Naive thymus-derived CD4-positive, alpha-beta T cell (primary cell): ENCODE data around the gene TDP2. TPM values are rescaled to one million over a fixed set of nuclear protein-coding genes. Genes with fewer than 3 reads are reported as not detected.
"Not testable (repeated sequence)": the region's sequence is repeated elsewhere in the genome, so short reads cannot be mapped to it uniquely, and the experiment has no call there.

Experiments used
- ATAC-seq: fragments of 150-1000 bp; cut with Tn5 transposase; 2 replicates; pipeline ENCODE4 v1.10.0; 2021; ENCODE audit warnings: mild to moderate bottlenecking, moderate library complexity
- CTCF ChIA-PET: fragments of 350-600 bp; sonication (Branson Sonifier 250); formaldehyde crosslinking; loops from one replicate; lab custom pipeline; 2021; ENCODE audit warnings: antibody characterized with exemption; lab: Charles Lee
- POLR2A ChIA-PET: fragments of 350-600 bp; sonication (Branson Sonifier 250); formaldehyde crosslinking; loops from one replicate; lab custom pipeline; 2021; ENCODE audit warnings: antibody characterized with exemption, inconsistent platforms; lab: Charles Lee
- DNase-seq, 9 donors: peaks; one replicate each; pipeline versions ENCODE4 v3.0.0 to v3.0.0-alpha.2; 2020 to 2022; ENCODE audit warnings: mixed read lengths in 1 of 9
- H3K27ac ChIP-seq: one replicate; pipeline ENCODE4 v1.7.0; 2013; ENCODE audit warnings: mild to moderate bottlenecking, low read depth, low read length, moderate library complexity
- H3K27me3 ChIP-seq, 2 donors: one replicate each; pipeline ENCODE4 v1.7.0; 2013; ENCODE audit warnings: low read length in 2 of 2, mild to moderate bottlenecking in 2 of 2, moderate library complexity in 2 of 2; ENCODE audit not compliant: control insufficient read depth in 2 of 2, insufficient read depth in 2 of 2
- H3K36me3 ChIP-seq, 3 experiments: 1 replicate in 2 of 3; 2 replicates in 1 of 3; pipeline ENCODE4 v1.7.0; 2013; ENCODE audit warnings: low read length in 3 of 3, mild to moderate bottlenecking in 3 of 3, moderate library complexity in 1 of 3; ENCODE audit not compliant: insufficient read depth in 3 of 3, control insufficient read depth in 2 of 3
- H3K4me1 ChIP-seq, 2 donors: one replicate each; pipeline ENCODE4 v1.7.0; 2013; ENCODE audit warnings: low read length in 2 of 2, mild to moderate bottlenecking in 2 of 2, moderate library complexity in 1 of 2; ENCODE audit not compliant: control insufficient read depth in 2 of 2, insufficient read depth in 2 of 2
- H3K4me3 ChIP-seq: 2 replicates; pipeline ENCODE4 v1.7.0; 2013; ENCODE audit warnings: mild to moderate bottlenecking, low read length
- H3K9me3 ChIP-seq, 3 experiments: 1 replicate in 2 of 3; 2 replicates in 1 of 3; pipeline ENCODE4 v1.7.0; 2013; ENCODE audit warnings: low read length in 3 of 3; ENCODE audit not compliant: control insufficient read depth in 2 of 3
- H3K27ac Mint-ChIP-seq, 9 donors: one replicate each; pipeline ENCODE4 v1.8.0; 2020 to 2022; ENCODE audit warnings: mixed read lengths in 9 of 9, mild to moderate bottlenecking in 8 of 9, moderate library complexity in 5 of 9, inconsistent platforms in 2 of 9
- H3K27me3 Mint-ChIP-seq, 5 donors: one replicate each; pipeline ENCODE4 v1.8.0; 2021 to 2022; ENCODE audit warnings: mixed read lengths in 5 of 5, mild to moderate bottlenecking in 1 of 5
- H3K36me3 Mint-ChIP-seq, 5 donors: one replicate each; pipeline ENCODE4 v1.8.0; 2020 to 2022; ENCODE audit warnings: mixed read lengths in 5 of 5, mild to moderate bottlenecking in 3 of 5, inconsistent platforms in 1 of 5
- H3K4me1 Mint-ChIP-seq, 7 donors: one replicate each; pipeline ENCODE4 v1.8.0; 2020 to 2022; ENCODE audit warnings: mixed read lengths in 7 of 7, mild to moderate bottlenecking in 3 of 7, inconsistent platforms in 1 of 7
- H3K4me3 Mint-ChIP-seq, 10 donors: one replicate each; pipeline ENCODE4 v1.8.0; 2020 to 2022; ENCODE audit warnings: mild to moderate bottlenecking in 10 of 10, mixed read lengths in 10 of 10, moderate library complexity in 6 of 10, inconsistent platforms in 2 of 10
- H3K9me3 Mint-ChIP-seq, 11 donors: one replicate each; pipeline ENCODE4 v1.8.0; 2020 to 2022; ENCODE audit warnings: mixed read lengths in 11 of 11, mild to moderate bottlenecking in 4 of 11, inconsistent platforms in 1 of 11, moderate library complexity in 1 of 11
- intact Hi-C, 2 donors: fragments of 100-400 bp; cut with micrococcal nuclease; formaldehyde crosslinking; loops; one replicate each; pipeline ENCODE4 v1.15.1; 2023
- polyA plus RNA-seq, 2 donors: library from polyadenylated mRNA; unstranded; fragments of 300-500 nt; fragmentation: Illumina TruSeq; gene quantifications; one replicate each; pipeline ENCODE4 v1.2.3, GENCODE V29; 2021
- total RNA-seq, 6 experiments: library from RNA in 5 of 6; stranded (reverse) in 5 of 6; gene quantifications; 1 replicate in 5 of 6; 2 replicates in 1 of 6; pipeline ENCODE4 v1.2.3 and lab custom pipeline; 2021 to 2026

TDP2 gene
- total and polyA plus RNA-seq, 7 experiments from 2014 or later = 36.8 to 69.7 (median 48.2) TPM

GRCh38 chr6:24646771-24647170 is 19.9 kb downstream of the TDP2 start:
- Histone ChIP-seq H3K27me3 (peaks cover 0 to 5% of the 10 kb centered on the region in 2 donors), H3K4me1 (peaks cover 0 to 12% of the 10 kb centered on the region in 2 donors), H3K36me3 (peaks cover 0 to 15% (median 6%) of the 10 kb centered on the region in 3 experiments), H3K27ac (peak overlapping the region; percentile 16), H3K4me3 (no peak overlapping the region), H3K9me3 (no peaks in the 10 kb centered on the region)
- H3K36me3 Mint-ChIP-seq = peaks cover 0 to 1% (median under 1%) of the 10 kb centered on the region in 5 donors
- DNase-seq (no peak), ATAC-seq (no peak)
- POLR2A ChIA-PET = interaction anchor here (2.7 kb wide), 1 partner anchor 20 kb away, joined by 14 read pairs; the partner anchor contains the start of genes ACOT13 and TDP2
- H3K27me3 Mint-ChIP-seq = peaks cover 1 to 27% (median 21%) of the 10 kb centered on the region in 5 donors
- peaks cover 6 to 23% (median 12%) of the 10 kb centered on the region in 7 donors for H3K4me1 Mint-ChIP-seq
- peak overlapping the region; percentile 82 to 98 (median 88) for H3K4me3 Mint-ChIP-seq
- peaks cover 0 to 4% (median 0%) of the 10 kb centered on the region in 11 donors for H3K9me3 Mint-ChIP-seq
- peak overlapping the region in 6 of 9 donors; percentile 31 to 94 (median 70) for H3K27ac Mint-ChIP-seq
- CTCF ChIA-PET = interaction anchor here (0.6 kb wide), 1 partner anchor 15 kb away, joined by 4 read pairs; no protein-coding TSS in a partner anchor
- intact Hi-C loops = loop anchor here (1.0 to 5.0 kb wide), 5 partner anchors 20 to 149 kb away; partner anchors contain the start of gene TDP2 (in 2 of the 2)

GRCh38 chr6:24644377-24644776 is 22.3 kb downstream of the TDP2 start:
- Histone ChIP-seq H3K27ac (no peak overlapping the region), H3K4me1 (peaks cover 0 to 12% of the 10 kb centered on the region in 2 donors), H3K4me3 (no peak overlapping the region), H3K27me3 (peaks cover 0 to 5% of the 10 kb centered on the region in 2 donors), H3K9me3 (no peaks in the 10 kb centered on the region), H3K36me3 (no peaks in the 10 kb centered on the region)
- intact Hi-C loops = no loop called here
- Mint-ChIP-seq H3K36me3 (peaks cover 0 to 1% (median 0%) of the 10 kb centered on the region in 5 donors), H3K4me1 (peaks cover 6 to 23% (median 12%) of the 10 kb centered on the region in 7 donors), H3K9me3 (peaks cover 0 to 4% (median 0%) of the 10 kb centered on the region in 11 donors), H3K27me3 (peaks cover 12 to 41% (median 36%) of the 10 kb centered on the region in 5 donors), H3K4me3 (no peak overlapping the region), H3K27ac (no peak overlapping the region)
- ATAC-seq (no peak), DNase-seq (no peak)
- ChIA-PET CTCF (no interaction called here), POLR2A (no interaction called here)

DNA sequence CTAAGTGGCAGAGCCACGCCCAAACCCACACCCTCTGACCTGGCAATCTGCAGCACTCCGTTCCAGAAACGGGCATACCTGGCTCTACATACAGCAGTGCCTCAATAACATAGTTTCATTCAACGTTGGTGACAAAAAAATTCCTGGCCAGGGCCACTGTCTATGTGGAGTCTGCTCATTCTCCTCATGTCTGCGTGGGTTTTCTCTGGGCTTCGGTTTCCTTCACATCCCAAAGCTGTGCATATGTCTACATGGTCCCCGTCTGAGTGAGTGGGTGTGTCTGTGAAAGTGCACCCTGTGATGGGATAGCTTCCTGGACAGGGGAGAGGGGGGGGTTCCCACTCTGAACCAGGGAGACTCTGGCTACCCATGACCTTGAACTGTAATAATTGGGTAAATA is 22.8 kb downstream of the TDP2 start:
- no peaks in the 10 kb centered on the region for H3K36me3 ChIP-seq
- H3K27ac Mint-ChIP-seq = no peak overlapping the region
- peaks cover 16 to 42% (median 39%) of the 10 kb centered on the region in 5 donors for H3K27me3 Mint-ChIP-seq
- H3K36me3 Mint-ChIP-seq = peaks cover 0 to 3% (median 0%) of the 10 kb centered on the region in 5 donors
- DNase-seq (no peak), ATAC-seq (no peak)
- no peak overlapping the region for H3K4me3 ChIP-seq
- POLR2A ChIA-PET = interaction anchor here (1.1 kb wide), 1 partner anchor 22 kb away, joined by 7 read pairs; no protein-coding TSS in a partner anchor
- H3K9me3 ChIP-seq = no peaks in the 10 kb centered on the region
- H3K27me3 ChIP-seq = peaks cover 0 to 5% of the 10 kb centered on the region in 2 donors
- H3K4me3 Mint-ChIP-seq = no peak overlapping the region
- intact Hi-C loops = no loop called here
- no peak overlapping the region for H3K27ac ChIP-seq
- CTCF ChIA-PET = no interaction called here
- peaks cover 6 to 23% (median 12%) of the 10 kb centered on the region in 7 donors for H3K4me1 Mint-ChIP-seq
- H3K9me3 Mint-ChIP-seq = peaks cover 0 to 4% (median 2%) of the 10 kb centered on the region in 11 donors
- H3K4me1 ChIP-seq = peaks cover 0 to 12% of the 10 kb centered on the region in 2 donors

GRCh38 chr6:24642061-24642460 is 24.6 kb downstream of the TDP2 start:
- Histone ChIP-seq H3K27ac (no peak overlapping the region), H3K27me3 (peaks cover 0 to 5% of the 10 kb centered on the region in 2 donors), H3K9me3 (no peaks in the 10 kb centered on the region), H3K4me3 (no peak overlapping the region), H3K36me3 (no peaks in the 10 kb centered on the region), H3K4me1 (peaks cover 0 to 12% of the 10 kb centered on the region in 2 donors)
- peaks cover 18 to 46% (median 44%) of the 10 kb centered on the region in 5 donors for H3K27me3 Mint-ChIP-seq
- ATAC-seq = no peak
- no peak overlapping the region for H3K4me3 Mint-ChIP-seq
- peaks cover 0 to 10% (median 3%) of the 10 kb centered on the region in 11 donors for H3K9me3 Mint-ChIP-seq
- intact Hi-C loops = no loop called here
- no peak overlapping the region for H3K27ac Mint-ChIP-seq
- CTCF ChIA-PET = no interaction called here
- no peak for DNase-seq
- POLR2A ChIA-PET = interaction anchor here (0.6 kb wide), 1 partner anchor 454 kb away, joined by 3 read pairs; no protein-coding TSS in a partner anchor
- H3K4me1 Mint-ChIP-seq = peaks cover 9 to 23% (median 16%) of the 10 kb centered on the region in 7 donors
- peaks cover 0 to 9% (median 0%) of the 10 kb centered on the region in 5 donors for H3K36me3 Mint-ChIP-seq

GRCh38 chr6:24640631-24641030 is 26.1 kb downstream of the TDP2 start:
- not testable (repeated sequence) for H3K9me3 Mint-ChIP-seq
- peaks cover 18 to 50% (median 42%) of the 10 kb centered on the region in 5 donors for H3K27me3 Mint-ChIP-seq

GRCh38 chr6:24640166-24640565 is 26.5 kb downstream of the TDP2 start:
- H3K36me3 Mint-ChIP-seq = peaks cover 0 to 9% (median 0%) of the 10 kb centered on the region in 5 donors
- Histone ChIP-seq H3K36me3 (no peaks in the 10 kb centered on the region), H3K4me3 (no peak overlapping the region), H3K9me3 (no peaks in the 10 kb centered on the region), H3K27ac (no peak overlapping the region), H3K27me3 (peaks cover 0 to 5% of the 10 kb centered on the region in 2 donors), H3K4me1 (peaks cover 0 to 1% of the 10 kb centered on the region in 2 donors)
- CTCF ChIA-PET = no interaction called here
- peaks cover 0 to 10% (median 3%) of the 10 kb centered on the region in 11 donors for H3K9me3 Mint-ChIP-seq
- peaks cover 18 to 50% (median 37%) of the 10 kb centered on the region in 5 donors for H3K27me3 Mint-ChIP-seq
- POLR2A ChIA-PET = interaction anchor here (0.6 to 1.2 kb wide), 2 partner anchors 26 to 150 kb away, joined by 3 read pairs; partner anchors contain the start of genes ACOT13 and TDP2
- H3K4me1 Mint-ChIP-seq = peaks cover 2 to 9% (median 5%) of the 10 kb centered on the region in 7 donors
- no peak overlapping the region for H3K27ac Mint-ChIP-seq
- H3K4me3 Mint-ChIP-seq = no peak overlapping the region
- ATAC-seq = no peak
- no peak for DNase-seq
- intact Hi-C loops = no loop called here

More at GRCh38 chr6:24640631-24641030, 26.1 kb downstream of the TDP2 start:
- H3K27ac ChIP-seq, H3K36me3 Mint-ChIP-seq, H3K9me3 ChIP-seq, DNase-seq, H3K36me3 ChIP-seq, H3K4me3 ChIP-seq, H3K27me3 ChIP-seq, intact Hi-C loops, H3K27ac Mint-ChIP-seq, ATAC-seq, H3K4me3 Mint-ChIP-seq, CTCF ChIA-PET, H3K4me1 ChIP-seq: not testable (repeated sequence)
- POLR2A ChIA-PET = interaction anchor here (0.6 to 1.2 kb wide), 2 partner anchors 26 to 47 kb away, joined by 3 to 8 read pairs; partner anchors contain the start of genes ACOT13 and TDP2
- peaks cover 6 to 14% (median 10%) of the 10 kb centered on the region in 7 donors for H3K4me1 Mint-ChIP-seq
